CD4-positive, alpha-beta T cell (primary cell): ENCODE results near the gene BCL2. TPM values are rescaled to one million over a fixed set of nuclear protein-coding genes. Genes with fewer than 3 reads are reported as not detected.

ENCODE experiments used
- ATAC-seq: fragments of 200-7000 bp; cut with Tn5 transposase; one replicate; pipeline ENCODE4 v1.10.0; 2022; ENCODE audit warnings: mild to moderate bottlenecking; ENCODE audit not compliant: poor library complexity
- CTCF ChIA-PET: fragments of 350-600 bp; sonication (Branson Sonifier 250); formaldehyde crosslinking; loops from one replicate; lab custom pipeline; 2021; ENCODE audit warnings: antibody characterized with exemption, inconsistent platforms; lab: Charles Lee
- POLR2A ChIA-PET: fragments of 350-600 bp; sonication (Branson Sonifier 250); formaldehyde crosslinking; loops from one replicate; lab custom pipeline; 2021; ENCODE audit warnings: antibody characterized with exemption, inconsistent platforms; lab: Charles Lee
- DNase-seq, 14 experiments: peaks; one replicate each; pipeline ENCODE4 v3.0.0-alpha.2; 2013 to 2020; ENCODE audit warnings: mixed read lengths in 2 of 14
- H3K27ac ChIP-seq, 2 donors: one replicate each; pipeline versions ENCODE4 v1.5.1 to v1.7.0; 2013; ENCODE audit warnings: low read length in 2 of 2, low read depth in 1 of 2, mild to moderate bottlenecking in 1 of 2
- H3K27me3 ChIP-seq, 2 experiments: 1 replicate in 1 of 2; 2 replicates in 1 of 2; pipeline versions ENCODE4 v1.6.1 to v1.7.0; 2013; ENCODE audit warnings: low read length in 2 of 2, control low read depth in 1 of 2, mild to moderate bottlenecking in 1 of 2, moderate library complexity in 1 of 2; ENCODE audit not compliant: insufficient read depth in 2 of 2, control insufficient read depth in 1 of 2
- H3K36me3 ChIP-seq: one replicate; pipeline ENCODE4 v1.6.1; 2013; ENCODE audit warnings: low read length, control low read depth; ENCODE audit not compliant: insufficient read depth
- H3K4me1 ChIP-seq: one replicate; pipeline ENCODE4 v1.6.1; 2013; ENCODE audit warnings: low read length, control low read depth; ENCODE audit not compliant: insufficient read depth
- H3K4me3 ChIP-seq: one replicate; pipeline ENCODE4 v1.5.1; 2013; ENCODE audit warnings: mild to moderate bottlenecking, low read length, moderate library complexity
- H3K9me3 ChIP-seq, 2 experiments: 1 replicate in 1 of 2; 2 replicates in 1 of 2; pipeline versions ENCODE4 v1.6.1 to v1.7.0; 2013; ENCODE audit warnings: low read length in 2 of 2, mild to moderate bottlenecking in 2 of 2, control low read depth in 1 of 2, moderate library complexity in 1 of 2; ENCODE audit not compliant: control insufficient read depth in 1 of 2, insufficient read depth in 1 of 2
- H3K27ac Mint-ChIP-seq: one replicate; pipeline ENCODE4 v1.8.0; 2020; ENCODE audit warnings: mixed read lengths
- H3K27me3 Mint-ChIP-seq: one replicate; pipeline ENCODE4 v1.8.0; 2021; ENCODE audit warnings: mixed read lengths
- H3K36me3 Mint-ChIP-seq: one replicate; pipeline ENCODE4 v1.8.0; 2021; ENCODE audit warnings: low read depth, mixed read lengths
- H3K4me1 Mint-ChIP-seq: one replicate; pipeline ENCODE4 v1.8.0; 2021; ENCODE audit warnings: low read depth, mixed read lengths
- H3K4me3 Mint-ChIP-seq: one replicate; pipeline ENCODE4 v1.8.0; 2020; ENCODE audit warnings: mild to moderate bottlenecking, mixed read lengths
- H3K9me3 Mint-ChIP-seq: one replicate; pipeline ENCODE4 v1.8.0; 2020; ENCODE audit warnings: mixed read lengths
- intact Hi-C, 2 experiments: fragments of 100-400 bp; cut with DNase I in 1 of 2; cut with micrococcal nuclease in 1 of 2; formaldehyde crosslinking; loops; one replicate each; pipeline versions ENCODE4 v1.15.1 to v1.9.0; 2023 to 2025; cut with DNase I, micrococcal nuclease
- total RNA-seq, 174 experiments: library from RNA in 2 of 174; stranded (reverse) in 2 of 174; gene quantifications; one replicate each; pipeline ENCODE4 v1.2.3 and lab custom pipeline; 2021 to 2026
- TF ChIP-seq, protein P1 (sequence below): fragments of 200-600 bp; IDR thresholded peaks from one replicate; pipeline ENCODE4 v1.8.0; 2022; ENCODE audit warnings: antibody characterized with exemption, mild to moderate bottlenecking

The BCL2 gene
- total RNA-seq, 2 experiments from 2014 or later = 40.1 to 40.3 TPM

GRCh38 chr18:63155169-63155852, 164.3 kb downstream of the BCL2 start:
- no peaks in the 10 kb centered on the region for H3K36me3 Mint-ChIP-seq
- ChIA-PET CTCF (interaction anchor here (0.5 to 7.7 kb wide), 26 partner anchors 8 to 179 kb away, joined by 3 to 56 read pairs (median 3); no protein-coding TSS in a partner anchor), POLR2A (interaction anchor here (0.7 to 2.1 kb wide), 17 partner anchors 8 to 267 kb away, joined by 3 to 12 read pairs (median 4); partner anchors contain the start of genes BCL2 and VPS4B)
- H3K27me3 Mint-ChIP-seq = no peaks in the 10 kb centered on the region
- H3K9me3 Mint-ChIP-seq = no peaks in the 10 kb centered on the region
- Histone ChIP-seq H3K27ac (peak overlapping the region; percentile 95 to 96), H3K9me3 (no peaks in the 10 kb centered on the region), H3K4me3 (peak overlapping the region; percentile 51), H3K4me1 (peaks cover 97% of the 10 kb centered on the region), H3K36me3 (no peaks in the 10 kb centered on the region), H3K27me3 (no peaks in the 10 kb centered on the region)
- intact Hi-C loops = loop anchor here (1.0 to 10.0 kb wide), 5 partner anchors 24 to 631 kb away; partner anchors contain the start of genes BCL2 (in 1 of the 2) and ZCCHC2 (in 1 of the 2)
- TF ChIP-seq, protein P1, sequence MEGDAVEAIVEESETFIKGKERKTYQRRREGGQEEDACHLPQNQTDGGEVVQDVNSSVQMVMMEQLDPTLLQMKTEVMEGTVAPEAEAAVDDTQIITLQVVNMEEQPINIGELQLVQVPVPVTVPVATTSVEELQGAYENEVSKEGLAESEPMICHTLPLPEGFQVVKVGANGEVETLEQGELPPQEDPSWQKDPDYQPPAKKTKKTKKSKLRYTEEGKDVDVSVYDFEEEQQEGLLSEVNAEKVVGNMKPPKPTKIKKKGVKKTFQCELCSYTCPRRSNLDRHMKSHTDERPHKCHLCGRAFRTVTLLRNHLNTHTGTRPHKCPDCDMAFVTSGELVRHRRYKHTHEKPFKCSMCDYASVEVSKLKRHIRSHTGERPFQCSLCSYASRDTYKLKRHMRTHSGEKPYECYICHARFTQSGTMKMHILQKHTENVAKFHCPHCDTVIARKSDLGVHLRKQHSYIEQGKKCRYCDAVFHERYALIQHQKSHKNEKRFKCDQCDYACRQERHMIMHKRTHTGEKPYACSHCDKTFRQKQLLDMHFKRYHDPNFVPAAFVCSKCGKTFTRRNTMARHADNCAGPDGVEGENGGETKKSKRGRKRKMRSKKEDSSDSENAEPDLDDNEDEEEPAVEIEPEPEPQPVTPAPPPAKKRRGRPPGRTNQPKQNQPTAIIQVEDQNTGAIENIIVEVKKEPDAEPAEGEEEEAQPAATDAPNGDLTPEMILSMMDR = peak; percentile 94
- H3K27ac Mint-ChIP-seq = peak overlapping the region; percentile 91
- DNase-seq (peak; percentile 63 to 90 (median 76)), ATAC-seq (peak; percentile 75)
- peaks cover 100% of the 10 kb centered on the region for H3K4me1 Mint-ChIP-seq
- H3K4me3 Mint-ChIP-seq = peak overlapping the region; percentile 85

- ATAC-seq (no peak), DNase-seq (no peak)
- H3K9me3 ChIP-seq = no peaks in the 10 kb centered on the region
- H3K4me3 ChIP-seq = peak overlapping the region; percentile 51
- Mint-ChIP-seq H3K4me1 (peaks cover 94% of the 10 kb centered on the region), H3K9me3 (no peaks in the 10 kb centered on the region), H3K27me3 (no peaks in the 10 kb centered on the region), H3K36me3 (peaks cover under 1% of the 10 kb centered on the region), H3K4me3 (peak overlapping the region; percentile 85), H3K27ac (peak overlapping the region; percentile 91)
- intact Hi-C loops = loop anchor here (1.0 to 10.0 kb wide), 5 partner anchors 23 to 630 kb away; partner anchors contain the start of genes BCL2 (in 1 of the 2) and ZCCHC2 (in 1 of the 2)
- ChIA-PET POLR2A (interaction anchor here (0.7 to 2.1 kb wide), 21 partner anchors 9 to 267 kb away, joined by 3 to 12 read pairs (median 4); partner anchors contain the start of genes BCL2 and VPS4B), CTCF (interaction anchor here (0.7 to 7.7 kb wide), 25 partner anchors 9 to 285 kb away, joined by 3 to 56 read pairs (median 3); no protein-coding TSS in a partner anchor)
- H3K27ac ChIP-seq = peak overlapping the region; percentile 95 to 96
- no peaks in the 10 kb centered on the region for H3K27me3 ChIP-seq
- TF ChIP-seq, protein P1 = no peak
- peaks cover 95% of the 10 kb centered on the region for H3K4me1 ChIP-seq
- no peaks in the 10 kb centered on the region for H3K36me3 ChIP-seq
These were observed 165.0 kb downstream of the BCL2 start for GRCh38 chr18:63154350-63155152.

DNA sequence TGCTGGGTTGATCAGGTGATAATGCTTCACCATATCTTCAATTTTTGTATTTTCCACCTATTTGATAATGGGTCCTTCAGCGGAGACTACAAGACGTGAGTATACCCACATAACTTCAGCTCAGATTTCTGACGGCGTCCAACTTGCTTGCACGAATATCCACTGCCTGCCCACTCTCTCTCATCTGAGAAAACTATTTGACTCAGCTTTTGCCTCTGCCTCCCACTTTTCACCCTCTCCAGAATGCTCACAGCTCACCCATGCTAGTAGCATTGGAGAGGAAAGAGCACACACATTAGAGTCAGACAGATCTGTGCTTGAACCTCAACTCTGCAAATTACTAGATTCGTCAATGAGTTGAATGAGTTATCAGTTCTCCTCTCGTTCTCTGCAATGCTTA, 166.8 kb downstream of the BCL2 start:
- peaks cover 13% of the 10 kb centered on the region for H3K36me3 Mint-ChIP-seq
- H3K4me3 ChIP-seq = no peak overlapping the region
- ATAC-seq = no peak

More for the DNA sequence above, 166.8 kb downstream of the BCL2 start:
- peaks cover 84% of the 10 kb centered on the region for H3K4me1 ChIP-seq
- peak in 2 of 14 experiments; percentile 13 to 22 for DNase-seq
- peak overlapping the region; percentile 91 for H3K27ac Mint-ChIP-seq
- H3K9me3 ChIP-seq = no peaks in the 10 kb centered on the region
- ChIA-PET POLR2A (interaction anchor here (0.9 to 2.9 kb wide), 5 partner anchors 10 to 165 kb away, joined by 3 to 11 read pairs (median 4); no protein-coding TSS in a partner anchor), CTCF (interaction anchor here (0.9 to 7.7 kb wide), 3 partner anchors 20 to 165 kb away, joined by 3 to 56 read pairs (median 33); no protein-coding TSS in a partner anchor)
- H3K27me3 ChIP-seq = no peaks in the 10 kb centered on the region
- H3K27me3 Mint-ChIP-seq = no peaks in the 10 kb centered on the region
- peaks cover 76% of the 10 kb centered on the region for H3K4me1 Mint-ChIP-seq
- TF ChIP-seq, protein P1 = no peak
- intact Hi-C loops = loop anchor here in 1 of 2 experiments (10.0 kb wide), 1 partner anchor 628 kb away; the partner anchor contains the start of gene ZCCHC2
- no peaks in the 10 kb centered on the region for H3K9me3 Mint-ChIP-seq
- peaks cover 12% of the 10 kb centered on the region for H3K36me3 ChIP-seq
- H3K4me3 Mint-ChIP-seq = peak overlapping the region; percentile 62
- H3K27ac ChIP-seq = no peak overlapping the region
